Upper lobe of left lung (tissue), 6 donors: ENCODE data around the gene COX7A1. TPM values are rescaled to one million over a fixed set of nuclear protein-coding genes. Genes with fewer than 3 reads are reported as not detected.
"Not testable (repeated sequence)": the region's sequence is repeated elsewhere in the genome, so short reads cannot be mapped to it uniquely, and the experiment has no call there.

Source experiments
- ATAC-seq, 2 donors: fragments of 200-7000 bp; cut with Tn5 transposase; one replicate each; pipeline ENCODE4 v1.9.1; 2022; ENCODE audit warnings: mild to moderate bottlenecking in 2 of 2, moderate library complexity in 2 of 2; ENCODE audit not compliant: low FRiP score in 2 of 2
- DNase-seq, 2 donors: peaks; one replicate each; pipeline ENCODE4 v3.0.0-alpha.2; 2019 to 2020
- H3K27ac ChIP-seq, 4 donors: fragments of 200-600 bp; sonication (generic); one replicate each; pipeline ENCODE4 v1.5.1; 2016 to 2019
- H3K27me3 ChIP-seq, 4 donors: fragments of 200-600 bp; sonication (generic); one replicate each; pipeline ENCODE4 v1.5.1; 2017 to 2019
- H3K36me3 ChIP-seq, 4 donors: fragments of 200-600 bp; sonication (generic); one replicate each; pipeline ENCODE4 v1.5.1; 2016 to 2019
- H3K4me1 ChIP-seq, 4 donors: fragments of 200-600 bp; sonication (generic); one replicate each; pipeline ENCODE4 v1.5.1; 2018 to 2019
- H3K4me3 ChIP-seq, 4 donors: fragments of 200-600 bp; sonication (generic); one replicate each; pipeline ENCODE4 v1.5.1; 2017 to 2019; ENCODE audit warnings: mild to moderate bottlenecking in 2 of 4, moderate library complexity in 1 of 4
- H3K9me3 ChIP-seq, 4 donors: fragments of 200-600 bp; sonication (generic); one replicate each; pipeline ENCODE4 v1.5.1; 2018 to 2019
- EP300 ChIP-seq, 4 donors: sonication (generic); formaldehyde crosslinking; IDR thresholded peaks; one replicate each; pipeline ENCODE4 v1.5.1; 2017; ENCODE audit warnings: antibody characterized with exemption in 4 of 4, control low read depth in 2 of 4
- POLR2A ChIP-seq, 4 donors: fragments of 450-650 bp; IDR thresholded peaks; one replicate each; pipeline ENCODE4 v1.5.1; 2016 to 2017; ENCODE audit warnings: antibody characterized with exemption in 4 of 4, mild to moderate bottlenecking in 2 of 4
- POLR2AphosphoS5 ChIP-seq, 2 donors: sonication (generic); formaldehyde crosslinking; IDR thresholded peaks; one replicate each; pipeline ENCODE4 v1.5.1; 2017; ENCODE audit warnings: antibody characterized with exemption in 2 of 2
- WGBS, 2 donors: methylation state at CpG; one replicate each; pipeline ENCODE4 v1.1.5; 2017 to 2018; 5-methylcytosine and 5-hydroxymethylcytosine counted together
- total RNA-seq, 6 donors: library from RNA; depleted of rRNA in 4 of 6; stranded (reverse); fragments of >200 nt in 4 of 6; gene quantifications; one replicate each; pipeline versions ENCODE4 v1.1.0 to v1.2.1, GENCODE V29; 2016 to 2021
- TF ChIP-seq, protein P1 (sequence below), 6 experiments: fragments of 450-650 bp in 4 of 6; fragments of 200-600 bp in 2 of 6; sonication (generic) in 2 of 6; IDR thresholded peaks; one replicate each; pipeline ENCODE4 v1.5.1; 2016 to 2019; ENCODE audit warnings: antibody characterized with exemption in 6 of 6
- donor health status: DM: no; HTN: no; CAD: no; lungs with moderate emphysema.
- donor health status: DM: no; HTN: yes; CAD: no; lungs with severe emphysema.

Gene COX7A1
- total RNA-seq, 6 donors from 2014 or later: 12.4 to 95.1 (median 24.0) TPM; not detected in 1

DNA sequence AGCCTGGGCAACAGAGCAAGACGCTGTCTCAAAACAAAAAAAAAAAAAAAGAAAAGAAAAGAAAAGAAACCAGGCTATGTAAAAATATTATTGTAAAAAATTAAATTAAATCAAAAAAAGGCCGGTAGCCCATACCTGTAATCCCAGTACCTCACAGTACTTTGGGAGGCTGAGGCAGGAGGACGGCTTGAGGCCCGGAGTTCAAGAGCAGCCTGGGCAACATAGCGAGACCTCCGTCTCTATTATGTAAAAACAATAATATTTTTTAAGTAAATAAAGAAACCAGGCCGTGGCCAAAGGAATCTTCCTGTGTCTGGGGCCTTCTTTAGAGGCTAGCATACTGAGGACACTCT is 13.2 kb downstream of the COX7A1 start:
- no peaks in the 10 kb centered on the region for H3K27me3 ChIP-seq
- H3K27ac ChIP-seq: peak overlapping the region; percentile 96 to 100 (median 98)
- 36 to 51% methylated on average over 7 of the region's 7 CpGs for WGBS, 2 donors

DNA sequence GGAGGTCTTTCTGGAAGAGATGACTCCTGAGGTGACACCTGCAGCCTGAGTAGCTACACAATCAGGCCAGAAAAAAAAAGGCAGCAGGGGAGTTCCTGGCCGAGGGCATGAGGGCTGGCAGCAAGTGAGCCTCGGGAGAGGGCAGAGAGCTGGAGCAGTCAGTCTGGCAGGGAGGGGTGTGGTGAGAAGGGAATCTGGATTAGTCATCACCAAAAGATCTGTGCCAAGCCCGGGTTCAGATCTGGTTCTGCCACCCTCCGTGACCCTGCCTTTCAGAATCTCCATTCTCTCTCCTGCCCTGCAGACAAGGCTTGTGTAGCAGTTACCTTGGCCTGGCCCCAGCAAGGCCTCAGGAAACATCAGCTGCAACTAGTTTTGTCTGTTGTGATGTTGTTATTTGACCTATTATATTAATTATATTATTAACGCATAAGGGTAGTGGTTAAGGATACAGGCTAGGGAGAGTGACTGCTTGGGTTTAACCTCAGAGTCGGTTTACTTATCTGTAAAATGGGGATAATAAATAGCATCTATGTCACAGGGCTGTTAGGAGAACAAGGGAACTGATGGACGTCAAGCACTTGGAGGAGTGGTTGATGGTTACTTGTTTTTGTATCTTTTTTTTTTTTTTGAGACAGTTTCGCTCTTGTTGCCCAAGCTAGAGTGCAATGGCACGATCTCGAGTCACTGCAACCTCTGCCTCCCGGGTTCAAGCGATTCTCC is 15.1 kb downstream of the COX7A1 start:
- TF ChIP-seq POLR2AphosphoS5 (IDR thresholded peaks at IDR 0.05) (peak; percentile 23 to 60), EP300 (IDR thresholded peaks at IDR 0.05) (no peak), POLR2A (IDR thresholded peaks at IDR 0.05) (peak in 1 of 4 donors; percentile 48)
- TF ChIP-seq, protein P1, sequence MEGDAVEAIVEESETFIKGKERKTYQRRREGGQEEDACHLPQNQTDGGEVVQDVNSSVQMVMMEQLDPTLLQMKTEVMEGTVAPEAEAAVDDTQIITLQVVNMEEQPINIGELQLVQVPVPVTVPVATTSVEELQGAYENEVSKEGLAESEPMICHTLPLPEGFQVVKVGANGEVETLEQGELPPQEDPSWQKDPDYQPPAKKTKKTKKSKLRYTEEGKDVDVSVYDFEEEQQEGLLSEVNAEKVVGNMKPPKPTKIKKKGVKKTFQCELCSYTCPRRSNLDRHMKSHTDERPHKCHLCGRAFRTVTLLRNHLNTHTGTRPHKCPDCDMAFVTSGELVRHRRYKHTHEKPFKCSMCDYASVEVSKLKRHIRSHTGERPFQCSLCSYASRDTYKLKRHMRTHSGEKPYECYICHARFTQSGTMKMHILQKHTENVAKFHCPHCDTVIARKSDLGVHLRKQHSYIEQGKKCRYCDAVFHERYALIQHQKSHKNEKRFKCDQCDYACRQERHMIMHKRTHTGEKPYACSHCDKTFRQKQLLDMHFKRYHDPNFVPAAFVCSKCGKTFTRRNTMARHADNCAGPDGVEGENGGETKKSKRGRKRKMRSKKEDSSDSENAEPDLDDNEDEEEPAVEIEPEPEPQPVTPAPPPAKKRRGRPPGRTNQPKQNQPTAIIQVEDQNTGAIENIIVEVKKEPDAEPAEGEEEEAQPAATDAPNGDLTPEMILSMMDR (IDR thresholded peaks at IDR 0.05): no peak
- H3K27ac ChIP-seq: peak overlapping the region; percentile 61 to 80 (median 72)
- peaks cover 15 to 39% (median 31%) of the 10 kb centered on the region in 4 donors for H3K4me1 ChIP-seq
- peak in 1 of 2 donors; percentile 76 for ATAC-seq
- 63 to 64% methylated on average over 11 to 12 of the region's 12 CpGs for WGBS, 2 donors
- peaks cover 0 to 5% (median 2%) of the 10 kb centered on the region in 4 donors for H3K36me3 ChIP-seq
- peak overlapping the region in 1 of 4 donors; percentile 17 for H3K4me3 ChIP-seq
- peak in 1 of 2 donors; percentile 90 for DNase-seq
- H3K9me3 ChIP-seq: no peaks in the 10 kb centered on the region
- no peaks in the 10 kb centered on the region for H3K27me3 ChIP-seq

More for the DNA sequence above, 13.2 kb downstream of the COX7A1 start:
- no peak for DNase-seq
- peaks cover 13 to 22% (median 17%) of the 10 kb centered on the region in 4 donors for H3K36me3 ChIP-seq
- TF ChIP-seq, protein P1 (IDR thresholded peaks at IDR 0.05): no peak
- TF ChIP-seq POLR2AphosphoS5 (IDR thresholded peaks at IDR 0.05): no peak
- no peak for TF ChIP-seq EP300 (IDR thresholded peaks at IDR 0.05)
- TF ChIP-seq POLR2A (IDR thresholded peaks at IDR 0.05): no peak
- ATAC-seq: no peak
- peak overlapping the region in 3 of 4 donors; percentile 67 to 93 (median 93) for H3K4me3 ChIP-seq
- no peaks in the 10 kb centered on the region for H3K9me3 ChIP-seq
- peaks cover 15 to 36% (median 25%) of the 10 kb centered on the region in 4 donors for H3K4me1 ChIP-seq

DNA sequence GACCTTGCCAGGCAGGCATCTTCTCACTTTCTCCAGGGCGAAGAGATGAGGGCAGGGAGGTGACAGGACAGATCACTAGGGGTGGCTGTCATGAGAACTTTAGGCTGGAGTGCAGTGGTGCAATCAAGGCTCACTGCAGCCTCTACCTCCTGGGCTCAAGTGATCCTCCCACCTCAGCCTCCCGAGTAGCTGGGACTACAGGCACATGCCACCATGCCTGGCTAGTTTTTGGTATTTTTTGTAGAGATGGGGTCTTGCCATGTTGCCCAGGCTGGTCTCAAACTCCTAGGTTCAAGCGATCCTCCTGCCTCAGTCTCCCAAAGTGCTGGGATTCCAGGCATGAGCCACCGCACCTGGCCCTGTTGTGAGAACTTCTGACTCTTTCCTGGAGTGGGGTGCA is 17.4 kb downstream of the COX7A1 start:
- H3K27me3 ChIP-seq, ATAC-seq, H3K9me3 ChIP-seq, H3K4me3 ChIP-seq, DNase-seq, H3K36me3 ChIP-seq, H3K27ac ChIP-seq: not testable (repeated sequence)
- WGBS, 2 donors: 85 to 97% methylated on average over 3 to 4 of the region's 4 CpGs
- H3K4me1 ChIP-seq: peaks cover 13 to 44% (median 35%) of the 10 kb centered on the region in 4 donors

DNA sequence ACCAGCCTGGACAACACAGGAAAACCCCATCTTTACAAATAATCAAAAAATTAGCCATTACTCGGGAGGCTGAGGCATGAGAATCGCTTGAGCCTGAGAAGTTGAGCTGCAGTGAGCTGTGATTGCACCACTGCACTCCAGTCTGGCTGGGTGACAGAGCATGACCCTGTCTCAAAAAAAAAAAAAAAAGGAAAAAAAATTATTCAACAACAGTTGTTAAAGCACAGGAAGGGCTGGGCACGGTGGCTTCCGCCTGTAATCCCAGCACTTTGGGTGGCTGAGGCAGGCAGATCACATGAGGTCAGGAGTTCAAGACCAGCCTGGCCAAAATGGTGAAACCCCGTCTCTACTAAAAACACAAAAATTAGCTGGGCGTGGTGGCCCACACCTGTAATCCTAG is 21.0 kb downstream of the COX7A1 start:
- Histone ChIP-seq H3K4me1 (peaks cover 24 to 46% (median 38%) of the 10 kb centered on the region in 4 donors), H3K27ac (peak overlapping the region in 3 of 4 donors; percentile 29 to 55 (median 30))
- H3K27me3 ChIP-seq, H3K36me3 ChIP-seq, ATAC-seq, H3K4me3 ChIP-seq, H3K9me3 ChIP-seq: not testable (repeated sequence)
- TF ChIP-seq EP300 (IDR thresholded peaks at IDR 0.05) (peak in 1 of 4 donors; percentile 27), POLR2AphosphoS5 (IDR thresholded peaks at IDR 0.05) (peak; percentile 33 to 46)
- WGBS, 2 donors: 30 to 44% methylated on average over 6 of the region's 6 CpGs
- DNase-seq: peak in 1 of 2 donors; percentile 71

DNA sequence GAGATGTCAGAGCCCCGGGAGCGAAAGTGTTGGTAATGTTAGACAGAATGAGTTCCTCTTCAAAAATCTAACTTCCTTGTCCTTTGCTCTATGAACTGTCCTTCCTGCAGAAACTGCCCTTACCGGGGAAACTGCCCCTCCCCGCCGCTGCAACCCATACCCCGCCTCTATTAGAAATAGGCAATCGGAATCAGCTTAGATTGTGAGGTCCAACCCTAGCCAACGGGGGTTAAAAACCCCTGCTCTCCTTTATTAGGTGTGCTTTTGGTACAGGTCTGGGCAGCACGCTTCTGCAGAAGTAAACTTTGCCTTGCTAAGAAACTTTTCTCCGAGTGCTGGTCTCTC is 23.9 kb downstream of the COX7A1 start:
- DNase-seq (peak in 1 of 2 donors; percentile 39), ATAC-seq (peak in 1 of 2 donors; percentile 58)
- Histone ChIP-seq H3K4me3 (peak overlapping the region; percentile 12 to 57 (median 50)), H3K27me3 (no peaks in the 10 kb centered on the region), H3K27ac (peak overlapping the region; percentile 91 to 96 (median 92)), H3K9me3 (no peaks in the 10 kb centered on the region), H3K4me1 (peaks cover 24 to 45% (median 37%) of the 10 kb centered on the region in 4 donors), H3K36me3 (peaks cover 6 to 27% (median 22%) of the 10 kb centered on the region in 4 donors)
- TF ChIP-seq POLR2AphosphoS5 (IDR thresholded peaks at IDR 0.05): no peak
- no peak for TF ChIP-seq EP300 (IDR thresholded peaks at IDR 0.05)
- no peak for TF ChIP-seq POLR2A (IDR thresholded peaks at IDR 0.05)
- TF ChIP-seq, protein P1 (IDR thresholded peaks at IDR 0.05): no peak
- 8 to 10% methylated on average over 10 of the region's 10 CpGs for WGBS, 2 donors
